ENCODE results near the gene FLYWCH1.

Gene FLYWCH1

DNA sequence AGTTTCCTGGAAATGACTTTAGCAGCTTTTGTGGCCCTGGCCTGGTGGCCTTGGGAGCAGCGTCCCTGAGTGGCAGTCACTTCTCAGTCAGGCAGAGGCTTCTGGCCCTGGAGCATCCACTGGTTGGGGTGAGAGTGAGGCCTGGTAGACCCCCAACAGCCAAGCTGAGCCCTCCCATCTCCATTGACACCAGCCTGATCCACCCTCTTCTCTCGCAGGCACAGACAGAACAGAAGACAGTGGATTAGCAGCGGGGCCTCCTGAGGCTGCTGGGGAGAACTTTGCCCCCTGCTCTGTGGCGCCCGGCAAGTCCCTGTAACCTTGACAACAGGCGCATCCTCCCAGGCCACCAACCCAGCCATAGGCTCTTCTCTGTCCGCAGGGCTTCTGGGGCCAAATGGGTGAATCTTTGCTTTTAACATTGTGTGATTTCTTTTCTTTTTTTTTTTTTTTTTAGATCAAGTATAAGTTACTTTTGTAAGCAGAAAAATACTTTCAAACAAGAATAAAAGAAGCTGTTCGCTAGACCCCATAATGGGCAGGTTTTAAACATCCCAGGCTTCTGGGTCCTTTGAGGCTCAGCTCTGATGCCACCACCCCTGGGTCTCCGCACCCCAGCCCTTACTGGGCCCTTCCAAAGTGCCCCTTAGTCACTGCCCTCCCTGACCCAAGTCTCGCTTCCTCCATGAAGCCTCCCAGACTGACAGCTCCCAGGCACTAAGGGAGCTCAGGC is 12.7 kb upstream of the FLYWCH1 start:
- DNase-seq (ENCODE audit: low read depth): no peak

DNA sequence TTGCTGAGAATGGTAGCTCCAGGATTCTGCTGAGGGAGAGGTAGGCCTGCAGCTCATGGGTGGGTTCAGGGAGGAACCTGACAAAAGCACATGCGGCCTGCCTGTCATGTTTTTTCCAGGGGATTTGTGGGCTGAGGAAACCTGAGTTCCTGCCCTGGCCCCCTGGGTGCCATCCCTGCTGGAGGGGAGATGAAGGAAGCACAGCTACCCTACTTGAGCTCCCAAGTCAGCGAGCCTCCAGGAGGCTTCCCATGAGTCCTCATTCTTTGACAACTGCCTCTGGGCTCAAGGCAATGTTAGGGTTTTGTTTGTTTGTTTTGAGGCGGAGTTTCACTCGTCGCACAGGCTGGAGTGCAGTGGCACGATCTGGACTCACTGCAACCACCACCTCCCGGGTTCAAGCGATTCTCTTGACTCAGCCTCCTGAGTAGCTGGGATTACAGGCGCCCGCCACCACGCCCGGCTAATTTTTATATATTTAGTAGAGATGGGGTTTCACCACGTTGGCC is 12.1 kb upstream of the FLYWCH1 start:
- DNase-seq (ENCODE audit: low read depth): no peak

DNA sequence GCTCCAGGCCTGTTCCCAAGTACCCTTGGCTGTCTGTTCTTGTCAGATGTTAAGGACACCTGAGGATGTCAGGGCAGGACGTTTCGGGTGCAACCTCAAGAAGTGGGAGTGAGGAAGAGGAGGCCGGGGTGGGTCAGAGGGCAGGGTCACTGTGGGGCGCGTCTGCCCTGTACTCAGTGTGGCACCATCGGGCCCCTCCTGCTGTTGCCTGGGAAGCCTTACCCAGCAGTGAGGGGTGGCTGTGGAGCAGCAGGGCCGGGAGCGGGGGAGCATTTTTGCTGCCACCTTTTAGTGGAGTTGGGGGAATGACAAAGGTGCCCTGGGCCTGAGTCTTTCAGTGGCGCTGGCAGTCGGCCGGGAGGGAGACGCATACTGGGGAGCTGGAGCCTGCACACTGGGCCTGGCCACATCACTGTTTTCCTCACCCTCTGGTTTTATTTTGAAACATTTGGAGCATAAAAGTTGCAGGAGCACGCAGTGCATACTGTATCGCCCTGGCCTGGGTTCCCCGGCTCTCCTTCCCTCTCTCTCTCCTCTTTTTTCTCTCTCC is 11.1 kb upstream of the FLYWCH1 start:
- DNase-seq (ENCODE audit: low read depth): no peak

DNA sequence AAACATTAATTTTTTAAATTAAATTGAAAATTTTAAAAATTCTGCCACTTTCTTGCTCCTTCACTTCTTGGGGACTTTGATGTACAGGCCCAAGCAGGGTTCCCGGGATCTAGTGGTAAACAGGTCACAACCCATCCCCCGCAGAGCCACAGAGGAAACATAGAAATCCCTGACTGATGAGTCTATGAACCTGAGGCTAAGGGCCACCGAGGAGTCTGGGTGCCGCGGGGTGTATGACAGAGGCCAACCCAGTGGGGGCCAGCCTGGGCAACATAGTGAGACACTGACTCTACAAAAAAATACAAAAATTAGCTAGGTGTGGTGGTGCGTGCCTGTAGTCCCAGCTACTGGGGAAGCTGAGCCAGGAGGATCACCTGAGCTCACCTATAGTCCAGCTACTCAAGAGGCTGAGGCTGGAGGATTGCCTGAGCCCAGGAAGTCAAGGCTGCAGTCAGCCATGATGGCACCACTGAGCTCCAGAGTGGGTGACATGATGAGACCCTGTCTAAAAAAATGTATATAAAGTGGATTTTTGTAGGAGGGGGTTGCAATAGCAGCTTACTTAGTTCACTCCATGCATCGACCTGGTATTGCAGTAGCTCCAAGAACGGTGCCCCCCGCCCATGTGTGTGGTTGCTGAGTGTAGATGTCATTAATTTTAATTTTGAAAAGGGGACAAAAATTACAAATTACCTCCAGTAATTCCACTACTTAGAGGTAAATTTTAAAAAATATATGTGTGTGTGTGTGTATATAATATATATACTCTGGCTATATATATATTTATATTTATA is 9.2 kb upstream of the FLYWCH1 start:
- no peak for DNase-seq (ENCODE audit: low read depth)

DNA sequence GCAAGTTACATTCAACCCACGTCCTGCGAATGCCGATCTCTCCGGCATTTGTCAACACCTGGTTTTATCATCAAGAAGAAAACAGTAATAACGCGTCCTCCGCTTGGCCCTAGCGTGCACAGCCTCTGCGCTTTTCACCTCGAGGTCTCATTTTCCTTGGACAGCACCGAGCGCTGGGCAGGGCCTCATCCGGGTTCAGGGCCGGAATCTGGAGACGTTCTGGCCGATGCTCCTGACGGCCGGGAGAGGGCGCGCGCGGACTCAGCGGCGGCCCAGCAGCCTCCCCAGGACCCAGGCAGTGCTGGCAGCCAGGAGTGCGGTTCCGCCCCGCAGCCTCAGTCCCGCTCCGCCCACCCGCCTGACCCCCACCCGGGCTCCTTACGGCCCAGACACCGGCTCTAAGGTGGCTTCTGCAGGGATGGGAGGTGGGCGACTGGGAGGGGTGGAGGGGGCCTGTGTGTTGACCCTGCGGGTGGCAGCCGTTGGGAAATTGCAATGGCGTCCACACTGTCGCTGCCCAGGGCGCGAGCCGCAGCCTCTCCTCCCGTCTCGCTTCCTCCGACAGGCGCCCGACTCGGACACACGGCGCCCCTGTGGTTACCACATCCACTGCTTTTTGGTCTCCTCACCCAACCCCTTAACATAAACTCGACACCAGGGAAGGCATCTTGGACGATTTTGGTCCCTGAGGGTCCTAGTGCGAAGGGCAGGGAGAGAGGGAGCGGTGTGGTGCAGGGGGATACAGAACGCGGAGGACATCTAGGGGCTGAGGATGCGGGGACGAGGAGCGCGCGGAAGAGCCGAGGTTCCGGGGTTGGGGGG is 7.4 kb upstream of the FLYWCH1 start:
- peak; percentile 88 for DNase-seq (ENCODE audit: low read depth)

- DNase-seq (ENCODE audit: low read depth): peak; percentile 25
Measured at GRCh38 chr16:2904922-2905240, 6.8 kb upstream of the FLYWCH1 start.

- DNase-seq (ENCODE audit: low read depth): peak; percentile 99
Measured at GRCh38 chr16:2905241-2905987, 6.3 kb upstream of the FLYWCH1 start.

DNA sequence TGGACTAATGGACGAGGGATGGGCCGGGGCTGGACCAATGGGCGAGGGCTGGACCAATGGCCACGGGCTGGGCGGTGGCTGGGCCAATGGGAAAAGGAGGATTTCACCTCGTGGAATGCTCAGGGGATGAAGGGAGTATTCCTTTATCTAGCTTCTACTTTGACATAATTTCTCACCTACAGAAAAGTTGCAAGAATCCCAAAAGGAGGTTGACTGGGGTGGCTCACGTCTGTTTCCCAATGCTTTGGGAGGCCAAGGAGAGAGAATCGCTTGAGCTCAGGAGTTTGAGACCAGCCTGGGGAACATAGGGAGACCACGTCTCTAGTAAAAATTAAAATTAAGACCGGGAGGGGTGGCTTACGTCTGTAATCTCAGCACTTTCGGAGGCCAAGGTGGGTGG is 5.7 kb upstream of the FLYWCH1 start:
- DNase-seq (ENCODE audit: low read depth): no peak

DNA sequence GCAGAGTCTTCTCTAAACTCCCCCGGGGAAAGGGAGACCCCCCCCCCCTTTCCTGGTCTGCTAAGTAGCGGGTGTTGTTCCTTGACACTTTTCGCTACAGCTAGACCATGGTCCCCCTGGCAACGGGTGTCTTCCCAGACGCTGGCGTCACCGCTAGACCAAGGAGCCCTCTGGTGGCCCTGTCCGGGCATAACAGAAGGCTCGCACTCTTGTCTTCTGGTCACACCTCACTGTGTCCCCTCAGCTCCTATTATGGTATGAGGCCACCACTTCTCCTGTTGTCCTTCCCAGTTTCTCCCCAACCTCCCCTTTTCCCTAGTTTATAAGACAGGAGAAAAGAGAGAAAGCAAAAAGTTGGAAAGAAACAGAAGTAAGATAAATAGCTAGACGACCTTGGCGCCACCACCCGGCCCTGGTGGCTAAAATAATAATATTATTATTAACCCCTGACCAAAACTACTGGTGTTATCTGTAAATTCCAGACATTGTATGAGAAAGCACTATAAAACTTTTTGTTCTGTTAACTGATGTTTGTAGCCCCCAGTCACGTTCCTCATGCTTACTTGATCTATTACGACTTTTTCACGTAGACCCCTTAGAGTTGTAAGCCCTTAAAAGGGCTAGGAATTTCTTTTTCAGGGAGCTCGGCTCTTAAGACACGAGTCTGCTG is 4.5 kb upstream of the FLYWCH1 start:
- peak; percentile 39 for DNase-seq (ENCODE audit: low read depth)

- DNase-seq (ENCODE audit: low read depth): peak; percentile 77
Measured at GRCh38 chr16:2910441-2910969, 1.2 kb upstream of the FLYWCH1 start.

DNA sequence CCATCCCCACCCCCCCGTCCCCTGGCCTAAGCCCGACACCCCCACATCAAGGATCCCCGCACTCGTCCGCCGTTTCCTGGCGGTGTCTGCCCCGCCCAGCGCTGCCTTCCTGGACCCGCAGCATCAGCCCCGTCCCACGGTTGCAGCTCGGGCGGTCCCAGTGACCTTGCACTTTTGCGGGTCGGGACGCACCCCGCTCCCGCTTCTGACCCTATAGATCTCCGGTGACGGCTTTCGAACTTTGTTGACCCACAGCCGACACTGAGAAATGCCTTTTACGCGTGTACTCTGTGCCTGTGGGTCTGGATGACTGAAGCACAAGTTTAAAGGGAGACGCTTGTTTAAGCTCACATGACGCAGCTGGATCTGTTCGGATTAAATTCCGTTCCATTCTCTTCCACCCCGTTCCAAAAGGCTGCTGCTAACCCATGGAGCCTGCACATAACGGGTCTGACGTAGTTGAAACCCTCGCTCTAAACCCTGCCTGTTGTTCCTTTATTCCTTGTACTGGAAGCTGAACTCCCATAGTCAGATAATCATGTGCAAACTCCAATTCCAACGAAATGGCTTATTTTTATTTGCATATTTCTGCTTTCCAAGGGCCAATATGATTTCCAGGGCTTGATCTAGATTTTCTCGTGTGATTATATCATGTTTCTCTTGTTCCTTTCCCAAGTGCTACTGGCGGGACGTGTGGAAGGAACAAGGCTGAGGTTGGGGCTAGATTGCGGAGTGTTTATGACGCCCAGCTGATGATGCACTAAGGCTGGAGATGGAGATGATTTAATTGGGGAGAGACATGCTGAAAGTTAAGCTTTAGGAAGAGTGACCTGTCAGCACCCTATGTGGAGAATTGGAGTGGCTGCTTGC is 834 bp downstream of the FLYWCH1 start:
- peak; percentile 75 for DNase-seq (ENCODE audit: low read depth)

DNA sequence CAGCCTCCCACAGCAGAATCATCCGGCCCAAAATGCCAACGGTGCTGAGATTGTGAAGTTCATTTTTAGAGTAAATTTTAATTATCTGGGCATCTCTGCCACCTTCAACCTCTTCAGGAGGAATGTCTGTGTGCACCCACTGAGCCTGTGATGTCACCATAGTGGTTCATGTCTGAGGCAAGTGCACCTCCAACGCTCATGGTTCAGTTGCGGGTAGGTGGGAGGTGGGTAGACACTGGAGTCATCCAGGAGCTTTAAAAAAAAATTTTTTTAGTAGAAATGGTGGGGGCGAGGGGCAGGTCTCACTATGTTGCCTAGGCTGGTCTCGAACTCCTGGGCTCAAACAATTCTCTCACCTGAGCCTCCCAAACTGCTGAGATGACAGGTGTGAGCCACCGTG is 1.9 kb downstream of the FLYWCH1 start:
- DNase-seq (ENCODE audit: low read depth): no peak

DNA sequence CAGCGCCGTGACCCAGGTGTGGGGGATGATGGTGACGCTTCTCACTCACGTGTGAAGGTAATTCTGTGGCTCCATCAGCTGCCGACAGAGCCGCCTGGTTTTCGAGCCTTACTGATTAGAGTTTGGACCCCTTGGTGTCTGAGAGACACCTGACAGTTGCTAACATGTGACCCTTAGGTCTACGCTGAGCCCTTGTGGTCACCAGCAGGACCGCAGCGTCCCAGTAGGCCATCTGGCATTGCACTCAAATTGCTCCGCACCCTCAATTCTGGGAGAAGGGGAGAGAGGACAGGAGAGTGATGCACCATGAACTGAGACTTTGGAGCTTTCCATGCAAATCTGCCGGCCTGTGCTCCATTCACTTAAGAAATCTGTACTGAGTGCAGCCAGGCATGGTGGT is 2.5 kb downstream of the FLYWCH1 start:
- no peak for DNase-seq (ENCODE audit: low read depth)

GRCh38 chr16:2915196-2915929 is 3.6 kb downstream of the FLYWCH1 start:
- DNase-seq (ENCODE audit: low read depth): no peak

GRCh38 chr16:2919511-2920255 is 8.0 kb downstream of the FLYWCH1 start:
- DNase-seq (ENCODE audit: low read depth): peak; percentile 53

- no peak for DNase-seq (ENCODE audit: low read depth)
Measured at GRCh38 chr16:2923481-2923880, 11.8 kb downstream of the FLYWCH1 start.

DNA sequence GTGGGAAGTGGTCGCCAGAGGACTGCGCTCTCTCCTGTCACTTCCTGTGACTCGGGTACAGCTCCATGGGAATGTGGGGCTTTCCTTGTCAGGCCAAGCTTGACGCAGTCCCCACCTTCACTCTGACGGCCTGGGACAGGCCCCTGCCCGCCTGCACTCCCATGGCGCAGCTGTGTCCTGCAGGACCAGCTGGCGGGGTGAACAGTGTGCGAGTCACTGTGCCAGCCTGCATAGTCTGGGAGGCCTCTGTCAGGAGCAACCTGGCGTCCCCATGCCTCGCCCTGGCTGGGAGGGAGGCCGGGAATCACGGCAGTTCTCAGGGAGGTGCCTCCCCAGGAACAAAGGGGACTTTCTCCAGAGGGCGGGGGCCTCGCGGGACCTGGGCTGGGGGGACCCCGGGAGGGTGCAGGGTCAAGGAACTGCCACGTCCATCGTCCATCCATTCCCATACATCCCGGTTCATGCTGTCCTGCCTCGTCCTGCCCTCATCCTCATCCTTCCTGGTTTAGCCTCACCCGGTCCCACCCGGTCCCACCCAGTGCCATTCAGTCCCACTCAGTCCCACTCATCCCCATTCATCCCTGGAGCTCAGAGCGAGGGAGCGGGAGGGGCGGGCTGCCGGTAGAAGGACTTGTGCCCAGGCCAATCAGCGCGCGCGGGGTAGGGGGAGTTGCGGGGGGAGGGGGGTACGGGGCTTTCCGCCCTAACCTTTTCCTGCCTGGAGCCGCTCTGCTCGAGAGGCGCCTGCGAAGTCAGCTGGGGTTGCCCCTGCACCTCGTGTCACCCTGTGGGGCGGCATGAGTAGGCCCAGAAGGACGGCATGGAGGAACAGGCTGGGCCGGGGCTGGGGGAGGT is 13.4 kb downstream of the FLYWCH1 start:
- no peak for DNase-seq (ENCODE audit: low read depth)

Data from iris pigment epithelial cell (primary cell).